NT2/D1 (cell line): Measurements from ENCODE around the gene IL36RN.

ENCODE experiments used
- DNase-seq: peaks from one replicate; pipeline ENCODE4 v3.0.0-alpha.2; 2011; ENCODE audit warnings: low read depth, low spot score
- H3K27me3 ChIP-seq: 2 replicates; pipeline ENCODE4 v1.6.0; 2011; ENCODE audit warnings: mild to moderate bottlenecking; ENCODE audit not compliant: insufficient read length, insufficient read depth
- H3K36me3 ChIP-seq: 2 replicates; pipeline ENCODE4 v1.6.1; 2011; ENCODE audit warnings: mild to moderate bottlenecking, low read length, mixed read lengths; ENCODE audit not compliant: insufficient read depth, insufficient read length
- H3K4me1 ChIP-seq: 2 replicates; pipeline ENCODE4 v1.5.1; 2011; ENCODE audit not compliant: insufficient read depth, insufficient read length
- H3K4me3 ChIP-seq: 2 replicates; pipeline ENCODE4 v1.5.1; 2011; ENCODE audit warnings: low read depth; ENCODE audit not compliant: insufficient read length
- H3K9ac ChIP-seq: 2 replicates; pipeline ENCODE4 v1.6.0; 2011; ENCODE audit warnings: low read depth; ENCODE audit not compliant: insufficient read length
- H3K9me3 ChIP-seq: 2 replicates; pipeline ENCODE4 v1.5.1; 2011; ENCODE audit warnings: mild to moderate bottlenecking, low read length; ENCODE audit not compliant: insufficient read depth
- SUZ12 ChIP-seq: IDR thresholded peaks from 2 replicates; pipeline ENCODE4 v1.6.1; 2011; ENCODE audit not compliant: insufficient read length, insufficient read depth; ENCODE audit errors: extremely low read depth
- YY1 ChIP-seq: IDR thresholded peaks from 2 replicates; pipeline ENCODE4 v1.6.1; 2011; ENCODE audit not compliant: insufficient read length, insufficient read depth
- ZNF274 ChIP-seq: IDR thresholded peaks from 2 replicates; pipeline ENCODE4 v1.6.1; 2011; ENCODE audit warnings: mild to moderate bottlenecking, low read depth, low read length

Gene IL36RN

GRCh38 chr2:113083296-113083695 lies 24.3 kb downstream of the IL36RN start:
- H3K9ac ChIP-seq: no peak overlapping the region
- no peaks in the 10 kb centered on the region for H3K9me3 ChIP-seq
- no peak overlapping the region for H3K4me3 ChIP-seq
- H3K4me1 ChIP-seq: no peaks in the 10 kb centered on the region
- H3K36me3 ChIP-seq: no peaks in the 10 kb centered on the region
- no peak for DNase-seq
- no peak for TF ChIP-seq ZNF274
- TF ChIP-seq SUZ12: no peak
- TF ChIP-seq YY1: no peak
- no peaks in the 10 kb centered on the region for H3K27me3 ChIP-seq

- Histone ChIP-seq H3K27me3 (no peaks in the 10 kb centered on the region), H3K9ac (no peak overlapping the region), H3K4me1 (no peaks in the 10 kb centered on the region), H3K9me3 (no peaks in the 10 kb centered on the region), H3K4me3 (no peak overlapping the region), H3K36me3 (no peaks in the 10 kb centered on the region)
- no peak for TF ChIP-seq ZNF274
- TF ChIP-seq YY1: no peak
- TF ChIP-seq SUZ12: no peak
- DNase-seq: no peak
These were observed 25.4 kb downstream of the IL36RN start for GRCh38 chr2:113084249-113085000.

- Histone ChIP-seq H3K9ac (no peak overlapping the region), H3K27me3 (no peaks in the 10 kb centered on the region), H3K36me3 (no peaks in the 10 kb centered on the region), H3K9me3 (no peaks in the 10 kb centered on the region), H3K4me1 (no peaks in the 10 kb centered on the region), H3K4me3 (no peak overlapping the region)
- DNase-seq: no peak
- no peak for TF ChIP-seq ZNF274
- TF ChIP-seq YY1: no peak
- TF ChIP-seq SUZ12: no peak
These were observed 26.5 kb downstream of the IL36RN start for GRCh38 chr2:113085542-113085941.

GRCh38 chr2:113088213-113088992 lies 29.4 kb downstream of the IL36RN start:
- Histone ChIP-seq H3K4me1 (no peaks in the 10 kb centered on the region), H3K27me3 (no peaks in the 10 kb centered on the region), H3K36me3 (no peaks in the 10 kb centered on the region), H3K9me3 (no peaks in the 10 kb centered on the region), H3K9ac (no peak overlapping the region), H3K4me3 (no peak overlapping the region)
- DNase-seq: no peak
- no peak for TF ChIP-seq SUZ12
- TF ChIP-seq ZNF274: no peak
- no peak for TF ChIP-seq YY1

- no peak for DNase-seq
- H3K9ac ChIP-seq: no peak overlapping the region
- no peaks in the 10 kb centered on the region for H3K9me3 ChIP-seq
- H3K4me1 ChIP-seq: no peaks in the 10 kb centered on the region
- no peak overlapping the region for H3K4me3 ChIP-seq
- TF ChIP-seq ZNF274: no peak
- TF ChIP-seq SUZ12: no peak
- no peak for TF ChIP-seq YY1
- no peaks in the 10 kb centered on the region for H3K27me3 ChIP-seq
- no peaks in the 10 kb centered on the region for H3K36me3 ChIP-seq
These were observed 30.9 kb downstream of the IL36RN start for GRCh38 chr2:113089916-113090315.

GRCh38 chr2:113091231-113091896 lies 32.4 kb downstream of the IL36RN start:
- Histone ChIP-seq H3K9me3 (no peaks in the 10 kb centered on the region), H3K4me3 (no peak overlapping the region), H3K4me1 (no peaks in the 10 kb centered on the region), H3K9ac (no peak overlapping the region), H3K36me3 (no peaks in the 10 kb centered on the region), H3K27me3 (no peaks in the 10 kb centered on the region)
- DNase-seq: no peak
- no peak for TF ChIP-seq ZNF274
- no peak for TF ChIP-seq SUZ12
- TF ChIP-seq YY1: no peak
